NCI-H1694 treated with DMSO at 0.1 percent for 48 hours (cell line): ENCODE measurements around the gene HAUS2.
"Not testable (repeated sequence)": the region's sequence is repeated elsewhere in the genome, so short reads cannot be mapped to it uniquely, and the experiment has no call there.

Experiments
- DNase-seq: peaks from one replicate; lab custom pipeline; 2025; lab: John Stamatoyannopoulos, UW

The HAUS2 gene

DNA sequence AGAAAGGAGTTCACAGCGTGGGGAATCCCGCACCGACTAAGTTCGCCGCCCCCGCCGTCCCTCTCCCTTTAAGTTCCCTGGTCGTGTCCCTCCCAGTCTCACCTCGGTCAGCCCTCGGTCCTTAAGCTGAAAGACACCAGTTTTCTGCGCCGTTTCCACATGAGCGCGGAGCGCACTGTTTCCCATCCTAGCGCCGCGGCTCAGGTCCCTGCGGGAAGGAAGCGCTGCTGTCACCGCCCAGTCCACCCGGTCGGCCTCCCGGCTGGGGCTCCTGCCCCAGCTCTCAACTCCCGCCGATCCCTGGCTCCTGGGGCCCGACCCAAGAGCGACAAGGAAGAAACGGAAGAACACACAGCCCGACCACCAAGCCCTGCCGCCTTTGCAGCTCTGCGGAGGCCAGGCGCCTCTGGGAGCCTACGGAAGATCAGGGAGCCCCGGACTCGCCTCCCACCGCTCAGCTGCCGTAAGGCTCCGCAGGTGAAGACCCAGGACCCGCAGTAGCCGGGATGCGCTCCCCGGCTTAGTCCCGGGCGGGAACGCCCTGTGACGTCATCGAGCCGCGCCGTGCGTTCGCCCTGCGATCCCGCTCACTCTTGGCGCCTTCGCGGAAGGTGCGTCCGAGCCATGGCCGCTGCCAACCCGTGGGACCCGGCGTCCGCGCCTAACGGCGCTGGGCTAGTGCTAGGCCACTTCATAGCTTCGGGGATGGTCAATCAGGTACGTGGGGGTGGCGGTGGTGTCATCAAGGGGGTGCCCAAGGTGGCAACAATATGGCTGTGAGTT is at the start of gene HAUS2, which contains the start of gene LRRC57:
Gene HAUS2 (plus strand): TSS at position 590 of the 783 bp plus-strand sequence. CDS start 35 bp downstream, at position 625.
Gene LRRC57 (minus strand): TSS at position 545 of the 783 bp plus-strand sequence. CDS start 359 bp downstream, at position 186.
- peak; percentile 63 for DNase-seq

DNA sequence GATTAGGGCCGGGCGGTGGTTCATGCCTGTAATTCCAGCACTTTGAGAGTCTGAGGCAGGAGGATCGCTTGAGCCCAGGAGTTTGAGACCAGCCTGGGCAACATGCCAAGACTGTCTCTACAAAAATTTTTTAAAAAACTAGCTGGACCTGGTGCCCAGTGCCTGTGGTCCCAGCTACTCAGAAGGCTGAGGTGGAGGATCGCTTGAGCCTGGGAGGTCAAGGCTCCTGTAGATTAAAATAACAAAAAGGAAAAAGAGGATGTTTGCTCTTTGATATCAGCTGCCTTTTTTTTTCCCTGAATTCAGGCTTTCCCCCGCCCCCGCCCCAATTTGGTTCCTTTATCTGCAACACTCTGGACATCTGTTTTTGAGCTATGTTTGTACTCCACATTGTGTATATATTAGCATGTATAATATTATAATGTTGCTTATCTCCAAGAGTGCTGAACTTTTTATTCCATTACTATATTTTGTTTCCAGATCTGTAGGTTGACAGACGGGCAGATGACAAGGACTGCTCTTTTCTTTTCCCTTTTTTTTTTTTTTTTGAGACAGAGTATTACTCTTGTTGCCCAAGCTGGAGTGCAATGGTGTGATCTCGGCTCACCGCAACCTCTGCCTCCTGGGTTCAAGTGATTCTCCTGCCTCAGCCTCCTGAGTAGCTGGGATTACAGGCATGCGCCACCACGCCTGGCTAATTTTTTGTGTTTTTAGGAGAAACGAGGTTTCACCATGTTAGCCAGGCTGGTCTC is 48.6 kb upstream of the HAUS2 start:
- no peak for DNase-seq

DNA sequence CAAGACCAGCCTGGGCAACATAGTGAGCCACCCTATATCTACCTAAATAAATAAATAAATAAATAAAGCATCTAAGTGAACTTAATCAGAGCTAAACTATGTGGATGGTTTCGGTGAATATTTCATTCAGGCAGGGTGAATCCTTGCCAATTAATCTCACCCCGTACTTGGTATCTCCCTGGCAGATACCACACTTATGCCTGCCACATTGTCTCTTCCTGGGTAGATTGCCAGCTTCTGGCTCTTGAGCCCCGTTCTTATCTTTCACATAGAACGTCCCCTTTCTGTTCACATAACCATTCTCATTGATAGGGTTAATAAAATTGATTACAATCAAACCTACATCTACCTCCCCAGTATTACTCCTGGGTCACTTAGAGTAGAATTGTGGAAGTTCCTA is 46.2 kb upstream of the HAUS2 start:
- DNase-seq, result no peak

GRCh38 chr15:42503825-42504224 is 44.8 kb upstream of the HAUS2 start:
- DNase-seq, result no peak

DNA sequence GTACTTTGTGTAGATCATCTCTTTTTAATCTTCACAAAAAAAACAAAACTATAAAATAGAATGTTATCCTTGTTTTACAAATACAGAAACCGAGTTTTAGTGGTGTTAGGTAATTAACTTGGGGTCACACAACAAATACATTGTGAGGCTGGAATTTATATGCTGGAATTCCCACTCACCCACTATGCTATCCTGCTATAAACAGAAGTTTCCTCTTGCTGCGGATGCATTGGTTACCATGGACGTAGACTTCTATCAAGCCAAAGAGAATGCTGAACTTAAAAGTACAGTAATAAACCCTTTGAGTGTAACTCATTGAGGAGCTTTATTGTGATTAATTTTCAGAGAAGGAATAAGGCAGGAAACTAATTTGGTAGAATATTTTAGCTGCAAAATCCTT is 44.0 kb upstream of the HAUS2 start:
- no peak for DNase-seq

DNA sequence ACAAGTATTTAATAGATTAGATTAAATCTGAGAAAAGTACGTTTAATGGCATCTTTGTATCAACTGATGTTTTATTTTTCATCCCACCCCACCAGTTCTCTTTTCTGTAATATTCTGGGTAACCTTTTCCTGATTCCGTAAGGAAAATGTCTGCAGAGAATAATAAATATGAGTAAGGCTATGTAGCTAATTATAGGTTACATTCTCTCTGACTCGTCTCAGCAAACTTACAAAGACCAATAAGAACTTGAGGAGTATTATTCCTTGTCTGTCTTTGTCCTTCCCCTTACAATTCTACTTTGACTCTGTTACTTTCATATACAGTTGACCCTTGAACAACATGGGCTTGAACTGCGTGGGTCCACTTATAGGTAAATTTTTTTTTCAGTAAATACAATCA is 41.1 kb upstream of the HAUS2 start:
- DNase-seq, result no peak

GRCh38 chr15:42508263-42508690 is 40.4 kb upstream of the HAUS2 start:
- no peak for DNase-seq

DNA sequence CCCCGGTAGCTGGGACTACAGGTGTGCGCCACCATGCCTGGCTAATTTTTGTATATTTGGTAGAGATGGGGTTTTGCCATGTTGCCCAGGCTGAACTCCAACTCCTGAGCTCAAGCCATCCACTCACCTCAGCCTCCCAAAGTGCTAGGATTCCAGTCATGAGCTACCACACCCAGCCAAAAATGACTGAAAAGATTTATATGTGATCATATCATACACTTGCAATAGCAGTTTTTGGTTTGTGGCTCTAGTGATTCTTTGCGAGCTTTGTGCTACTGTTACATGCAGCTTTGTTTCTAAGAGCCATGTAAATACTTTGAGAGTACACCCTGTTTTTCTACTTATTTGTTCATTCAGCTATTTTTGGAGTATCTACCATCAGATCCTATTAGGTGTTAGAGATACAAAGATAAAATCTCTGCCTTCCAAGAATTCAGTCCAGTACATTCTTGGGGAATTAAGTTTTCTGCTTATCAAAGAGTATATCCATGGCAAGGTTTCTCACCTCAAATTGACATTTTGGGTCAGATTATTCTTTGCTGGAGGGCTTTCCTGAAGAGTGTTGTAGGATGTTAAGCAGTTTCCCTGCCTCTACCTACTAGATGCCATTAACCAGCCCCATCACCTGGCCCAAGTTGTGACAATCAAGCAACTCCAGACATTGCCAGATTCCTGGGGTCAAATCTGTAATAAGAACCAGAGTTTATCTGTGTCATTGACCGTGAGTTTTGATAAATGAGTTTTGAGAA is 38.2 kb upstream of the HAUS2 start:
- DNase-seq, result no peak

- DNase-seq, result no peak
Observed at GRCh38 chr15:42511007-42511391, 37.6 kb upstream of the HAUS2 start.

- no peak for DNase-seq
Observed at GRCh38 chr15:42523331-42523730, 25.3 kb upstream of the HAUS2 start.

- DNase-seq, result no peak
Observed at GRCh38 chr15:42528970-42529369, 19.7 kb upstream of the HAUS2 start.

- no peak for DNase-seq
Observed at GRCh38 chr15:42533246-42533645, 15.4 kb upstream of the HAUS2 start.

GRCh38 chr15:42544853-42545629 is 3.6 kb upstream of the HAUS2 start:
- no peak for DNase-seq

DNA sequence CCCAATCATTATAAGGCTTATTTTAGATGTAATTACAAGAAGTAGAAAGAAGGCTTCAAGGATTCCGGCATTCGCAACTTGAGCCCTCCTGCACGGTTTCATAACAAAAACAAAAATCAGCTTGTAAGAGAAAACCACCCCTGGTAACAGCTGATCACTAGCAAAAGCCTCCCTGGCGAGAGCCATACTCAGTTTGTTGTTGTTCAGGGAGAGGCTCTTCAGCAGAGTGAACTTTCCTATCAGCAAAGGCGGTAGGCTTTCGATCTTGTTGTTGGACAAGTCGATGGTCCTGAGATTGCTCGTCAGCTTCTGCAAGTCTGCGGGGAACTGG is 755 bp upstream of the HAUS2 start:
- no peak for DNase-seq

GRCh38 chr15:42549032-42549491 is 424 bp downstream of the HAUS2 start:
- DNase-seq, result peak; percentile 70

- no peak for DNase-seq
Observed at GRCh38 chr15:42549741-42550392, 1.2 kb downstream of the HAUS2 start.

DNA sequence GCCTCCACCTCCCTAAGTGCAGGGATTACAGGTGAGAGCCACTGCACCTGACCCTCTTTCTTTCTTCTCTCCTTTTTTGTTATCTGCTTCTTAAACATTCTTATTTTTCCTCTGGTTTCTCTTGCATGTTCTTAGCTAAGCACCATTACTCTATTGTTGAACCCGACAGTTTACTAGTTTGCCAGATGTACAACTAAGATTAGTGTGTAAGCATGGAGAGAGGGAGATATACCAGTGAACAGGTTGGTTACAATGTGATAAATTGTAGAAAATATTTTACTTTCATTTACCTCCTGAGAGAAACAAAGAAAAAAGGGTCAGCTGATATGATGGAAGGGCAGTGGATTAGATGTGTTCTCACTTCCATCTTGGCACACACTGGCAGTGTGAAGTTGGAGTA is 4.9 kb downstream of the HAUS2 start:
- no peak for DNase-seq

GRCh38 chr15:42556550-42557207 is 8.0 kb downstream of the HAUS2 start:
- not testable (repeated sequence) for DNase-seq

GRCh38 chr15:42558739-42559138 is 10.1 kb downstream of the HAUS2 start:
- DNase-seq, result no peak

DNA sequence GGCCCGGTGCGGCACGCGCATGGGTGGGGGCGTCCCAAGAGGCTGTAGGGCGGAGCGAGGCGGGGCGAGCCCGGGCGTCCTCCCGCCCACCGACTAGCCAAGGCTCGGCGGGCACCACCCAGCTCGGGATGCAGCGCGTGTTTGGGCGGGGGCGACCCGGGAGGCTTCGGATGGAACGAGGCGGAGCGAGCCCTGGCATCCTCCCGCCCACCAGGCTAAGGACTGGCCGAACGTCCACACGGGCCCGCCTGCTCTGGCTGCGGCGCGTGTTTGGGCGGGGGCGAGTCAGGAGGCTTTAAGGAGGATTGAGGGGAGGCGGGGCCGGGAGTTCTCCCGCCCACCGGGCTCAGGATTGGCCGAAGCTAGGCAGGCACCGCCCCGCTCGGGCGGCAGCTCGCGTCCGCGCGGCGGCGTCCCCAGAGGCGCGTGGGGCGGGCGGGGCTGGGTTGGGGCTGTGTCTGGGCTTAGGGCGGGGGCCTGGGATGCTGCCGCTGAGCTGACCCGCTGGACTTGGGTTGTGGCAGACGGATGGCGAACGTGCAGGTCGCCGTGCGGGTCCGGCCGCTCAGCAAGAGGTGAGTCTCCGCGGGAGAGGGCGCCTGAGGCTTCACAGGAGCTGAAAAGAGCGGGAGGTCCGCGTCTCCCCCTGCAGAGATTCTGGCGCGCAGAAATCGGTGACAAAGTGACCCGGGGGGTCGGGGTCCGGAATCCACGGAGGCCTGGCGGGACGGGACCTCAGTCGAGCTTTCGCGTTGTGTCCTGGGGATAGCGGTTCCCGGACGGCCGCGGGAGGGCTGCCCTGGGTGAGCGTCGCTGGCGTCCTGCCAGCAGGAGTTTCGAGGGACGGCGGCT is 26.8 kb downstream of the HAUS2 start, which contains the start of gene STARD9:
Gene STARD9 (plus strand): TSS at position 419 of the 852 bp plus-strand sequence. CDS start 110 bp downstream, at position 529.
- peak; percentile 88 for DNase-seq
